ENCODE measurements around the gene PDZD4.

The PDZD4 gene

GRCh38 chrX:153769158-153769864 is 61.0 kb downstream of the PDZD4 start:
- no peak for DNase-seq

GRCh38 chrX:153768311-153769157 is 61.8 kb downstream of the PDZD4 start:
- DNase-seq, result no peak

GRCh38 chrX:153767674-153768055 is 62.7 kb downstream of the PDZD4 start:
- no peak for DNase-seq

GRCh38 chrX:153766871-153767673 is 63.3 kb downstream of the PDZD4 start:
- DNase-seq, result no peak

GRCh38 chrX:153766098-153766817 is 64.1 kb downstream of the PDZD4 start:
- DNase-seq, result no peak

- no peak for DNase-seq
Observed at GRCh38 chrX:153765138-153766079, 64.9 kb downstream of the PDZD4 start.

- no peak for DNase-seq
Observed at GRCh38 chrX:153764786-153765137, 65.6 kb downstream of the PDZD4 start.

- DNase-seq, result peak; percentile 72
Observed at GRCh38 chrX:153763989-153764755, 66.2 kb downstream of the PDZD4 start, which contains the start of gene PLXNB3. Gene PLXNB3 (plus strand): TSS chrX:153764249. CDS start chrX:153765536, 1,287 bp downstream.

GRCh38 chrX:153763298-153763932 is 66.9 kb downstream of the PDZD4 start:
- no peak for DNase-seq

GRCh38 chrX:153762626-153763173 is 67.6 kb downstream of the PDZD4 start:
- no peak for DNase-seq

GRCh38 chrX:153761863-153762262 is 68.5 kb downstream of the PDZD4 start:
- DNase-seq, result no peak

- DNase-seq, result no peak
Observed at GRCh38 chrX:153755136-153755535, 75.2 kb downstream of the PDZD4 start.

Data from DMS79 (cell line).